ENCODE results near the gene PMIS2. TPM values are rescaled to one million over a fixed set of nuclear protein-coding genes. Genes with fewer than 3 reads are reported as not detected.

PMIS2 gene
- total RNA-seq, 1 experiment from 2014 or later, result not detected

DNA sequence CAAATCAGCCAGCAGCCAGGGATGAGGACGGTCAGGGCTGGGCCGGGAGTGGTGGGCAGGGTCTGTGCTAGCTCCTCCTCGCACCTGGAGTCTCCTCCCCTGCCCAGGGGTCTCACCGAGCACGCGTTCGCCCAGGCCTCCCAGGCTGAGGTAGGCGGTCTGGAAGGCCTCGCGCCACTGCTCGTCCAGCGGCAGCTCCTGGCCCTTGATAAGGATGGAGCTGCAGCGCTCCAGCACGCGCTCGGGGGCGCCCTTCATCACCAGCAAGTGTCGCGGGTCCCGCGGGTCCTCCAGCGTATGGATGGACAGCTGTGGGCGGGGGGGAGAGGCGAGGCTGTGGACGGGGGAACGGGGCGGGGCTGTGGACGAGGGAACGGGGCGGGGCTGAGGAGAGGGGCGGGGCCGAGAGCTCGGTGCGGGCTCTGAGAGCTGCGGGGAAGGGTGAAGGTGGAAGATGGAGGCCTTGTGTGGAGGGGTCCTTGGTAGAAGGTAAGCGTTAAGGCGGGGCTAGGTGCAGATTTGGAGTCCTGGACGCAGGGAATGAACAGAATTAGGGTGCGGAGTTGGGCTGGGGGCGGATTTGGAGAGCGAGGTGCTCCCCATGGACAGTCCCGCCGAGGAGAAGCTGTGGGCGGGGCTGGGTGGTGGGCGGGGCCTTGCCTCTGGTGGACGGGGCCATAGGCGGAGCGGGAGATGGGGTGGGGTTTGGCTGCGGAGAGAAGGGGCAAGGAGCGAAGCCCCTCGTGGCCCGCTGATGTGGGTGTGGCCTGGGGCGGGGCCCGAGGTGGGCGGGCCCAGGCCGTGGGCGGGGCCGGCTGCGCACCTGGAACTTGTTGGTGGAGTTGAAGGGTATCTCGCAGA, 28.2 kb upstream of the PMIS2 start:
- BruUV-seq (replicated peaks), result no TSS peak
- peak overlapping the region; percentile 31 to 70 for H3K4me3 ChIP-seq (ENCODE audit: low read depth in 2 of 2, low read length in 2 of 2)
- in situ Hi-C loops (cut with HindIII; ENCODE audit: low pct_unique_long_range_greater_than_20kb, low sequenced_read_pairs), result no loop called here
- TF ChIP-seq, protein P1, sequence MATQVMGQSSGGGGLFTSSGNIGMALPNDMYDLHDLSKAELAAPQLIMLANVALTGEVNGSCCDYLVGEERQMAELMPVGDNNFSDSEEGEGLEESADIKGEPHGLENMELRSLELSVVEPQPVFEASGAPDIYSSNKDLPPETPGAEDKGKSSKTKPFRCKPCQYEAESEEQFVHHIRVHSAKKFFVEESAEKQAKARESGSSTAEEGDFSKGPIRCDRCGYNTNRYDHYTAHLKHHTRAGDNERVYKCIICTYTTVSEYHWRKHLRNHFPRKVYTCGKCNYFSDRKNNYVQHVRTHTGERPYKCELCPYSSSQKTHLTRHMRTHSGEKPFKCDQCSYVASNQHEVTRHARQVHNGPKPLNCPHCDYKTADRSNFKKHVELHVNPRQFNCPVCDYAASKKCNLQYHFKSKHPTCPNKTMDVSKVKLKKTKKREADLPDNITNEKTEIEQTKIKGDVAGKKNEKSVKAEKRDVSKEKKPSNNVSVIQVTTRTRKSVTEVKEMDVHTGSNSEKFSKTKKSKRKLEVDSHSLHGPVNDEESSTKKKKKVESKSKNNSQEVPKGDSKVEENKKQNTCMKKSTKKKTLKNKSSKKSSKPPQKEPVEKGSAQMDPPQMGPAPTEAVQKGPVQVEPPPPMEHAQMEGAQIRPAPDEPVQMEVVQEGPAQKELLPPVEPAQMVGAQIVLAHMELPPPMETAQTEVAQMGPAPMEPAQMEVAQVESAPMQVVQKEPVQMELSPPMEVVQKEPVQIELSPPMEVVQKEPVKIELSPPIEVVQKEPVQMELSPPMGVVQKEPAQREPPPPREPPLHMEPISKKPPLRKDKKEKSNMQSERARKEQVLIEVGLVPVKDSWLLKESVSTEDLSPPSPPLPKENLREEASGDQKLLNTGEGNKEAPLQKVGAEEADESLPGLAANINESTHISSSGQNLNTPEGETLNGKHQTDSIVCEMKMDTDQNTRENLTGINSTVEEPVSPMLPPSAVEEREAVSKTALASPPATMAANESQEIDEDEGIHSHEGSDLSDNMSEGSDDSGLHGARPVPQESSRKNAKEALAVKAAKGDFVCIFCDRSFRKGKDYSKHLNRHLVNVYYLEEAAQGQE (IDR thresholded peaks at IDR 0.05; ENCODE audit: insufficient read depth in 1 of 2, low read depth in 2 of 2, low read length in 1 of 2), result no peak
- TF ChIP-seq, protein P2, sequence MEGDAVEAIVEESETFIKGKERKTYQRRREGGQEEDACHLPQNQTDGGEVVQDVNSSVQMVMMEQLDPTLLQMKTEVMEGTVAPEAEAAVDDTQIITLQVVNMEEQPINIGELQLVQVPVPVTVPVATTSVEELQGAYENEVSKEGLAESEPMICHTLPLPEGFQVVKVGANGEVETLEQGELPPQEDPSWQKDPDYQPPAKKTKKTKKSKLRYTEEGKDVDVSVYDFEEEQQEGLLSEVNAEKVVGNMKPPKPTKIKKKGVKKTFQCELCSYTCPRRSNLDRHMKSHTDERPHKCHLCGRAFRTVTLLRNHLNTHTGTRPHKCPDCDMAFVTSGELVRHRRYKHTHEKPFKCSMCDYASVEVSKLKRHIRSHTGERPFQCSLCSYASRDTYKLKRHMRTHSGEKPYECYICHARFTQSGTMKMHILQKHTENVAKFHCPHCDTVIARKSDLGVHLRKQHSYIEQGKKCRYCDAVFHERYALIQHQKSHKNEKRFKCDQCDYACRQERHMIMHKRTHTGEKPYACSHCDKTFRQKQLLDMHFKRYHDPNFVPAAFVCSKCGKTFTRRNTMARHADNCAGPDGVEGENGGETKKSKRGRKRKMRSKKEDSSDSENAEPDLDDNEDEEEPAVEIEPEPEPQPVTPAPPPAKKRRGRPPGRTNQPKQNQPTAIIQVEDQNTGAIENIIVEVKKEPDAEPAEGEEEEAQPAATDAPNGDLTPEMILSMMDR (IDR thresholded peaks at IDR 0.05), result no peak
- DNase-seq (ENCODE audit: low read depth, low spot score), result no peak
- peaks cover 6% of the 10 kb centered on the region; the same call in 1 of the 2 replicates for H3K4me1 ChIP-seq (ENCODE audit: control insufficient read depth, insufficient read depth, low read length)
- H3K27ac ChIP-seq (ENCODE audit: low read length), result no peak overlapping the region
- no peaks in the 10 kb centered on the region for H3K9me3 ChIP-seq (ENCODE audit: control insufficient read depth, insufficient read depth, low read depth, low read length)
- intact Hi-C loops (cut with micrococcal nuclease; ENCODE audit: unreplicated experiment), result loop anchor here (10.0 kb wide), 1 partner anchor 157 kb away; the partner anchor contains the start of gene KMT2B
- peaks cover 6% of the 10 kb centered on the region; the same call in 1 of the 2 replicates for H3K27me3 ChIP-seq (ENCODE audit: control insufficient read depth, insufficient read depth, low read length)
- ATAC-seq, result peak; percentile 84
- CTCF ChIA-PET, result interaction anchor here (0.6 to 1.1 kb wide), 9 partner anchors 10 to 509 kb away, joined by 3 to 10 read pairs (median 4); no protein-coding TSS in a partner anchor
- no peaks in the 10 kb centered on the region for H3K36me3 ChIP-seq (ENCODE audit: control insufficient read depth, insufficient read depth, low read length)
- POLR2A ChIA-PET, result interaction anchor here (0.5 to 0.7 kb wide), 3 partner anchors 23 to 97 kb away, joined by 3 to 8 read pairs (median 3); no protein-coding TSS in a partner anchor

GRCh38 chr19:35558400-35559280, 27.3 kb upstream of the PMIS2 start:
- H3K4me3 ChIP-seq (ENCODE audit: low read depth in 2 of 2, low read length in 2 of 2), result peak overlapping the region; percentile 31 to 70
- no peak overlapping the region for H3K27ac ChIP-seq (ENCODE audit: low read length)
- CTCF ChIA-PET, result interaction anchor here (0.6 to 1.0 kb wide), 5 partner anchors 11 to 206 kb away, joined by 3 to 7 read pairs (median 4); no protein-coding TSS in a partner anchor
- no peaks in the 10 kb centered on the region for H3K9me3 ChIP-seq (ENCODE audit: control insufficient read depth, insufficient read depth, low read depth, low read length)
- H3K4me1 ChIP-seq (ENCODE audit: control insufficient read depth, insufficient read depth, low read length), result peaks cover 6% of the 10 kb centered on the region; the same call in 1 of the 2 replicates
- no TSS peak for BruUV-seq (replicated peaks)
- ATAC-seq (peak; percentile 39), DNase-seq (ENCODE audit: low read depth, low spot score) (no peak)
- intact Hi-C loops (cut with micrococcal nuclease; ENCODE audit: unreplicated experiment) (loop anchor here (10.0 kb wide), 1 partner anchor 156 kb away; the partner anchor contains the start of gene KMT2B), in situ Hi-C loops (cut with HindIII; ENCODE audit: low pct_unique_long_range_greater_than_20kb, low sequenced_read_pairs) (no loop called here)
- H3K27me3 ChIP-seq (ENCODE audit: control insufficient read depth, insufficient read depth, low read length), result peaks cover 8% of the 10 kb centered on the region; the same call in 1 of the 2 replicates
- no peaks in the 10 kb centered on the region for H3K36me3 ChIP-seq (ENCODE audit: control insufficient read depth, insufficient read depth, low read length)
- POLR2A ChIA-PET, result interaction anchor here (0.5 kb wide), 1 partner anchor 22 kb away, joined by 3 read pairs; no protein-coding TSS in a partner anchor
- TF ChIP-seq POLR2AphosphoS5 (IDR thresholded peaks at IDR 0.05; ENCODE audit: low read depth, low read length), result no peak
- TF ChIP-seq SIN3A (IDR thresholded peaks at IDR 0.05; ENCODE audit: borderline replicate concordance, insufficient read depth, low read depth, low read length), result no peak
- TF ChIP-seq TCF7L2 (IDR thresholded peaks at IDR 0.05; ENCODE audit: low read depth, low read length), result no peak
- TF ChIP-seq, protein P1 (IDR thresholded peaks at IDR 0.05; ENCODE audit: insufficient read depth in 1 of 2, low read depth in 2 of 2, low read length in 1 of 2), result no peak
- TF ChIP-seq, protein P2 (IDR thresholded peaks at IDR 0.05), result no peak

Measured in Panc1 (cell line).